ENCODE data around the gene CEP57L1.
"Not testable (repeated sequence)": the region's sequence is repeated elsewhere in the genome, so short reads cannot be mapped to it uniquely, and the experiment has no call there.

CEP57L1 gene

DNA sequence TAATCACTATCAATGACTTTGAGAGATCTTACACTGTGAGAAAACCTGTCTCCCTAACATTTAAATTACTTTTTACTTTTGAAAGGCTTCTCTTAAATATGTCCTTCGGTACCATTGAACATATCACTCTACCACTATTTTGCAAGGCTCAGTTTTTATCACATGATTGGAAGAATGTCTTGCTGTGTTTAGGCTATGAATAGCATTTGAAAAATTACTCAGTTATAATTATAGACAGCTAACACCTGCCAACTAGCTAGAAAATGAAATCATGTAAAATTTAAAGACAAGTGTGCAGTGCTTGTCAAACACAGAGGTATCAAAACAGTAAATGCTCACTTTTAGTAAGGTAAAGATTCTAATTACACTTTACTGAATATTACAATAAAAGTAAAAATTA, 11.7 kb upstream of the CEP57L1 start:
- no peak for TF ChIP-seq POLR2A (IDR thresholded peaks at IDR 0.05; ENCODE audit: low read length)
- TF ChIP-seq GATA1 (IDR thresholded peaks at IDR 0.05; ENCODE audit: low read depth, low read length) = no peak

DNA sequence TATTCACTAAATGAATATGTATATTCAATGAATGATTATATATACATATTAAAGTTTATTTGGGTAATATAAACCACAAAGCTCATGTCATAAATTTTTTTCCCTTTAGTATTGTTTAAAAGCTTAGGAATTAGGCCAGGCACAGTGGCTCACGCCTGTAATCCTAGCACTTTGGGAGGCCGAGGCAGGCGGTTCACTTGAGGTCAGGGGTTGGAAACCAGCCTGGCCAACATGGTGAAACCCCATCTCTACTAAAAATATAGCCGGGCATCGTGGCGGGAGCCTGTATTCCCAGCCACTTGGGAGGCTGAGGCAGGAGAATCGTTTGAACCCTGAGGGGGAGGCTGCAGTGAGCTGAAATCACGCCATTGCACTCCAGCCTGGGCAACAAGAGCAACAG, 11.2 kb upstream of the CEP57L1 start:
- not testable (repeated sequence) for DNase-seq

More for the DNA sequence above, 11.7 kb upstream of the CEP57L1 start:
- no peak for DNase-seq

DNA sequence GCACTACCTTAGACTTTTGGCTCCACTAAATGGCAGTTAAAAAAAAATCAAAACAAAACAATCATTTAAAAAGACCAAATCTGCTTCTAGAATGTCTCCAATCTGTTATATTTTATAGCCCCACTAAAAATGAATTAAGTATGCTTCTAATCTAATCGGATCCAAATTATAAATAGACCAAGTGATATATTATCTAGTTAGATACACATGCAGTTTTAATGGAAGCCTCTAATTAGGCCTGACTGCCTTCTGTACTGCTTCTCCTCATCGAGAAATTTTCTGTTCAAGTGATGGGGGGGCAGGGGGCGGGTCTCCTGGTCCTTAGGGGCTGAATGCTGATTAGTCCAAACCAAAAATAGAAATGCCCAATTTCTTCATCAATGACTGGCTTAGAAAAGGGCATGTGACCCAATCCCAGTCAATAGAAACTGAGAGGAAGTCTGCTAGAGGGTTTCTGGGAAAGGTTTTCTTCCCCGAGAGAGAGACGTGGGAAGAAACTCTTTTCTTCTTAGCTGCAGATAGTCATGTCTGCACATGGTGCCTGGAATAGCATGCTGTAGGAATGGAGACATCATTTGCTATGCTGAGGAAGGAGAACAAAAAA, 7.5 kb upstream of the CEP57L1 start:
- TF ChIP-seq GATA1 (IDR thresholded peaks at IDR 0.05; ENCODE audit: low read depth, low read length) (no peak), POLR2A (IDR thresholded peaks at IDR 0.05; ENCODE audit: low read length) (no peak)
- DNase-seq = no peak

DNA sequence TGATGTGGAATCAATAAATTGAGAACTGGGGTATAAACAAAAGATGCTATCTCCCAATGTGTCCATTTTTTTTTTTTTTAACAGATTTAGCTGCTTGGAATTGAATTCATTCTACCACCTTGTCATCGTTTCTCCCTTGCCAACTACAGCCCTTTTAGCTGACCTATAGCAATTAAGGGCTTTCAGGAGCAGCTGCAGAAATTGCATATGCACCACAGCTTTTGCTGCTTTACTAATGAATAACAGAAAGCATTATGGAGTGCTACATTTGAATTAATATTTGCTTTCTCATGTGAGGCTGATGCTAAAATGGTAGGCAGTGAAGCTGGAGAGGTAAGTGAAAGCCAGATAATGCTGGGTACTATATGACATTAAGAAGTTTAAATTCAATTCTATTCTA, 6.3 kb upstream of the CEP57L1 start:
- no peak for DNase-seq
- TF ChIP-seq POLR2A (IDR thresholded peaks at IDR 0.05; ENCODE audit: low read length) (no peak), GATA1 (IDR thresholded peaks at IDR 0.05; ENCODE audit: low read depth, low read length) (no peak)

DNA sequence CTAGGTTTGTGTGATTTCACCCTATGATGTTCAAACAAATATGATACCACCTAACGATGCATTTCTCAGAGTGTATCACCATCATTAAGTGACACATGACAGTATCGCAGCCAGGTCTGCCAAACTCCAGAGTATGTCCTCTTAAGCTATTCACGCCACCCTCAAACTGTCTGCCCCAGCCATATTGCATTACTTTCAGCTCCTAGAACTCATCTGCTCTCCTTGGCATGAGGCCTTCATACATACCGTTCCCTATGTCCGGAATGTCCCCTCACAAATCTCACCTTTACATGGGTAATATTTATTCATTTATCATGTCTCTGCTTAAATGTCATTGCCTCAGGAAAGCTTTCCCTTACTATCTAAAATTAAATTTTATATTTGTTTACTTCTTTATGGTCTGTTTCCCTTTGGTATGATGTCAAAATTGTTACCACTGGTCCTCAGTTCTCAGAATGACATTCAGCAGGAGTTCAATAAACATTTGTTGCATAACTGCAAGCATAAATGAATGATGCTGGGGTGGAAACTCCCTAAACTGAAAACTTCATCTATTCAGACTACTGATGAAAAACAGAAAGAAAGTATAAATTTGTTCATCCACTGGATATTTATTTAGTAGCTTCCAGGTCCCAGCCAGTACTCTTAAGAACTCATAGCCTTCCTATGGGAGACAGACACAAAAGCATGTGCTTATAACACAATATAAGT, 3.8 kb upstream of the CEP57L1 start:
- TF ChIP-seq POLR2A (IDR thresholded peaks at IDR 0.05; ENCODE audit: low read length) = no peak
- no peak for TF ChIP-seq GATA1 (IDR thresholded peaks at IDR 0.05; ENCODE audit: low read depth, low read length)
- no peak for DNase-seq

DNA sequence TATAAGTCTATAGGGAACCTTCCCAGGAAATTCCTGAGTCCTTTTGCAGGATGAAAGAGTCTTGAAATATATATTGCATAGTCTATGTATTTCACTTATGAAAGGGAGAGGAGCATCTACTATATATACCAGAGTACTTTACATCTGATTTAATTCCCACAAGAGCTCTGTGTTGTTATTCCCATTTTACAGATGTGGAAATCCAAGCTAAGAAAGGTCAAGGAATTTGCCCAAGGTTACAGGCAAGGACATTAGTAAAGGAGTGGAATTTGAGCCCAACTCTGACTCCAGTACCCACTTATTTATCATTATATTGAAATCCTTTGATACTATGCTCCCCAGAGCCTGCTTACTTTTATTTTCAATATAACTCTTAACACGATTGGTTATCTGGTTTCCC, 3.2 kb upstream of the CEP57L1 start:
- TF ChIP-seq POLR2A (IDR thresholded peaks at IDR 0.05; ENCODE audit: low read length) = no peak
- TF ChIP-seq GATA1 (IDR thresholded peaks at IDR 0.05; ENCODE audit: low read depth, low read length) = no peak
- no peak for DNase-seq

DNA sequence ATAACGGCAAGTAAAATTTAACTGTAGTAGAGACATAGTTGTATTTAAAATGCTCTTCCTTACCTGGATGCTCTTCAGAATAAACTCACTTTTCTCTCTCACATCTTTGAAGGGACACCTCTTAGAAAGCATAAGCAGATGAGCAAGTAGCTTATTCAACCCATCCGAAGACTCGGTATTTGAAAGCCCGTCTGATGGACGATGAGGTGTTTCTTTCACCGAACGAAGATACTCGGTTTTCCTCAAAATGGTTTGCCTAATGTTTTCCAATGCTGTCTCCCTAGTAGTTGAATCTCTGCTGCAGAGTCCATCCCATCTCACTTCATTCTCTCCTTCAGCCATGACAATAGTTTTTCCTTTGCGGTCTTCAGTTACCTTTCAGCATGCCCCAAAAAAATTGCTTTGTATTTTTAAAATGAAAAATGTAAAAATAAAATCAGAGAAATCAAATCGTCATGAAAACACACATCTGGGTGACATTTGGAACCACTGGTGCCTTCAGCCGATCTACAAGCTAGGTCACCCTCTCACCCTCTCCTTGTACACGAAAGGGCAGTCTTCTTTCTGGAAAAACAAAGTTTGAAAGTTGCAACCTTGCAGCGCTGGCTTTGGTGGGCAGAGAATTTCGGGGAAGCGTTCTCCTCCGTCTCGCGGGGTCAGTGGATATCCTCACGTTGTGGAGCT, 1.4 kb upstream of the CEP57L1 start:
- TF ChIP-seq GATA1 (IDR thresholded peaks at IDR 0.05; ENCODE audit: low read depth, low read length) (no peak), POLR2A (IDR thresholded peaks at IDR 0.05; ENCODE audit: low read length) (no peak)
- DNase-seq = peak; percentile 35 to 54

DNA sequence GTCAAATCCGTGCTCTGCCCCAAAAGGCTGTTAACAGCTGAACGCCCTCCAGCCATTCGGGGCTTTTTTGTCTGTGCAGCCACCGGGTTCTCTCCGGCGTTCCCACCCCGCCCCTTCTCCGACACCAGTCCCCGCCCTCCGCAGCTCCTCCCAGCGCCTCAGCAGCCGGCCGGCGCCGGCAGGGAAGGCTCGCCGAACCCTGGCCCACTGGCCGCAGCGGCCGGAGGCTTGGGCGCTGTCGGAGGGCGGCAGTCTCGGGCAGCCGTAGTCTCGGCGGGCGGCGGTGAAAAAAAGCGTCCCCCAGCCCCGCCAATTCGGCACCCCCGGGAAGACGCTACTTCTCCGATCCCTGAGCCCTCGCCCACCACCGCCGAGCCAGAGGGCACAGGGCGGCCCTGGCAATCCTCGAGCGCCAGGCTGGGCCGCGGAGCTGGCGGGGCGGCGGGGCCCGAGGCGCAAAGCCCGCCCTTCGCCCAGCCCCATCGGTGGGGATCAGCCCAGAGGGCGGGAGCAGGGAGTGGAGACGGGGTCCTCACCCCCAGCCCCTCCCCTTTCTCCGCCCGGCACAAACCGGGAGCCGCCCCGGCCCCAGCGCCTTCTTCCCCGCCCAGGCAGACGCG, 781 bp upstream of the CEP57L1 start, which contains the start of gene SESN1:
Gene SESN1 (minus strand): TSS at position 431 of the 620 bp plus-strand sequence. CDS start 773 bp downstream, outside the sequence.
- DNase-seq = peak; percentile 91 to 93
- TF ChIP-seq POLR2A (IDR thresholded peaks at IDR 0.05; ENCODE audit: low read length) (peak; percentile 83), GATA1 (IDR thresholded peaks at IDR 0.05; ENCODE audit: low read depth, low read length) (no peak)

DNA sequence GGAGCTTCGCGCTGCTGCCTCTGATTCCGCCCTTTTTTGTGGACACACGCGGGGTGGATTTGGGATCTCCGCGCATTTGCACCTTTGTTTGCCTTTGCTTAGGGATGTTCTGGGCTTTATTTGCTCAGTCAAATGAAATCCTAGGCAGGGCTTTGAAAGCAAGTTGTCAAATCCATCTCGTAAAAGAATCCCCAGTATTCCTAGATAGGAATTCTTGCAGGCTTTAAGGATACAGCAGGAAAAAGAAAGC, 453 bp downstream of the CEP57L1 start:
- no peak for TF ChIP-seq POLR2A (IDR thresholded peaks at IDR 0.05; ENCODE audit: low read length)
- no peak for TF ChIP-seq GATA1 (IDR thresholded peaks at IDR 0.05; ENCODE audit: low read depth, low read length)
- no peak for DNase-seq

DNA sequence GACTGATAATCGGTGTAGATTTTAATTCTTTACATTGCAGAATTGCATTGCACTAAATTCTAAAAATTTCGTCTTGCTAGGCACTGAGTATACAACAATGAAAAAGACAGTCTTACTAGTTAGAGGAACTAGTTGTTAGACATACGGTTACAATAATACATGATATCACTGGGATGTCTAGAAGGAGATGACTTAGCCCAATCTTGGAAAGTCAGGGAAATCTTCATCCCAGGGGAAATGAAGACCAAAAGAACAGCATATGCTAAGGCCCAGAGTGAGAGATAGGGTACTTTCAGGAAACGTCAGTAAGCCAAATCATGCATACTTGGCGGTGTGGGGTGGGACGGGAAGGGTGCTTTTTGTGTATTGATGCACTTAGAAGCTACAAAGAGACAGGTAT, 901 bp downstream of the CEP57L1 start:
- TF ChIP-seq POLR2A (IDR thresholded peaks at IDR 0.05; ENCODE audit: low read length) (no peak), GATA1 (IDR thresholded peaks at IDR 0.05; ENCODE audit: low read depth, low read length) (no peak)
- peak; percentile 33 to 43 for DNase-seq

DNA sequence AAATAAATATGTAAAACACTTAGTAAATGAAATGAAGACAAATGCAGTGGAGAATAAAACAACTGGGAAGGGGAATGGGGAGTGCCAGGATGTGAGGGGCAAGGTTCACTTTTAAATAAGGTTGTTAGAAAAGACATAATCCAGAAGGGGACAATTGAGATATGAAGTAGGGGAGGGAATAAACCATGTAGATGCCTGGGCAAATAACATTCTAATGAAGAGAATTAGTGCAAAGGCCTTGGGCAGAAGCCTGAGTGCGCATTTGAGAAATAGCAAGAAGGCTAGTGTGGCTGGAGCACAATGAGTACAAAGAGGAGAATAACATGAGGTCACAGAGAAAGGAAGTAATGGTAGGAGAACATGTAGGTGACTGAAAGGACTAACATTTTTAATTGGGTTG, 2.4 kb downstream of the CEP57L1 start:
- TF ChIP-seq POLR2A (IDR thresholded peaks at IDR 0.05; ENCODE audit: low read length) (no peak), GATA1 (IDR thresholded peaks at IDR 0.05; ENCODE audit: low read depth, low read length) (no peak)
- DNase-seq = no peak

DNA sequence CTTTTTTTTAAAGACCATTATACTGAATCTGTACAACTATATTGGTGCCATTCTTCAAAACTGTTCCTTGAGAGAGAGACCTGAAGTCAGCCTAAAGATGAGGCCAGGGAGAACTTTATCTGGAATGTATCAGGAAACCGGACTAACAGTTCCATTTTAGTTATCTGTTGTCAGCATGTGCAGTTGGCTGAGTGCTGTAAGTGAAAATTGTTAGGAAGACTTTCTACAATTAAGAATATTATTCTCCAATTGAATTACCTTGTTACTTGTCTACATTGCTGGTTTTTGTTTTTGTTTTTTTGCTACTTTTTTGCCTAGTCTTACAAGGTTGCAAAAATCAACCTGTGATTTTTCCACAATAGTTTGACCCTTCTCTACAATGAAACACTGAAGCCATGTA, 7.5 kb downstream of the CEP57L1 start:
- peak; percentile 63 to 76 for DNase-seq
- TF ChIP-seq GATA1 (IDR thresholded peaks at IDR 0.05; ENCODE audit: low read depth, low read length) (no peak), POLR2A (IDR thresholded peaks at IDR 0.05; ENCODE audit: low read length) (no peak)

DNA sequence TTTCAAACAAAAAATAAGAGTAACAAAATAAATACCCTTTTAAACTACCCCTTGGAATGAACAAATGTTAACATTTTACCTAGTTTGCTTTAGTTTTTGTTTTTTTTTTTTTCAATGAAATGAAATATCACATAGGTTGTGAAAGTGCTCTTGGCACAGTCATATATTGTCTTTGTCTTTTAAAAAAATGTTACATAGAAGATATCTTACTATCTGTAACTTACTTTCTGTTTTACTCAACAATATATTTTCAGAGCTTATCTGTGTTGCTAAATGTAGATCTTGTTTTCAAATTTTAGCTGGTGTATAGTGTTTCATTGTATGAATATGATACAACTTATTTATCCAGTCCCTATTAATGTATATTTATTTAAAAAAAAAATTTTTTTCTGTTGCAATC, 8.6 kb downstream of the CEP57L1 start:
- DNase-seq = no peak
- no peak for TF ChIP-seq GATA1 (IDR thresholded peaks at IDR 0.05; ENCODE audit: low read depth, low read length)
- no peak for TF ChIP-seq POLR2A (IDR thresholded peaks at IDR 0.05; ENCODE audit: low read length)

DNA sequence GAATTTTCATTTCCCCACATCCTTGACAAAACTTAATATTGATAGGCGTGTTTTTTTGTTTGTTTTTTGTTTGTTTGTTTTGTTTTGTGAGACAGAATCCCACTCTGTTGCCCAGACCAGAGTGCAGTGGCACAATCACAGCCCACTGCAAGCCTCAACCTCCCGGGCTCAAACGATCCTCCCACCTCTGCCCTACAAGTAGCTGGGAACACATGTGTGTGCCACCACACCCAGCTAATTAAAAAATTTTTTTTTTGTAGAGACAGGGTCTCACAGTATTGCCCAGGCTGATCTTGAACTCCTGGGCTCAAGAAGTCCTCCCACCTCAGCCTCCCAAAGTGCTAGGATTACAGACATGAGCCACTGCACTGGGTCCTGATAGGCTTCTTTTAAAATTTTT, 9.2 kb downstream of the CEP57L1 start:
- TF ChIP-seq GATA1 (IDR thresholded peaks at IDR 0.05; ENCODE audit: low read depth, low read length) (no peak), POLR2A (IDR thresholded peaks at IDR 0.05; ENCODE audit: low read length) (no peak)
- no peak for DNase-seq
